Measurements from ENCODE around the gene NSL1. TPM values are rescaled to one million over a fixed set of nuclear protein-coding genes. Genes with fewer than 3 reads are reported as not detected.

NSL1 gene
- total RNA-seq, 2 experiments from 2014 or later = 49.5 to 55.0 TPM

- Mint-ChIP-seq H3K27me3 (ENCODE audit: low read depth) (peaks cover 5% of the 10 kb centered on the region), H3K4me3 (peak overlapping the region; percentile 87), H3K36me3 (ENCODE audit: low read depth) (peaks cover 4% of the 10 kb centered on the region), H3K27ac (peak overlapping the region; percentile 74), H3K4me1 (ENCODE audit: low read depth) (peaks cover 46% of the 10 kb centered on the region), H3K9me3 (ENCODE audit: insufficient read depth) (no peaks in the 10 kb centered on the region)
- no peak for ATAC-seq
- ChIA-PET CTCF (interaction anchor here (0.5 to 4.5 kb wide), 21 partner anchors 9 to 245 kb away, joined by 3 to 47 read pairs (median 3); partner anchors contain the start of genes NSL1 and TATDN3), POLR2A (interaction anchor here (1.0 to 1.5 kb wide), 3 partner anchors 10 to 37 kb away, joined by 3 to 4 read pairs (median 3); no protein-coding TSS in a partner anchor)
- peak; percentile 36 for DNase-seq
Measured at GRCh38 chr1:212700892-212701819, 90.4 kb downstream of the NSL1 start.

GRCh38 chr1:212700223-212700891 lies 91.2 kb downstream of the NSL1 start:
- Mint-ChIP-seq H3K4me1 (ENCODE audit: low read depth) (peaks cover 52% of the 10 kb centered on the region), H3K9me3 (ENCODE audit: insufficient read depth) (no peaks in the 10 kb centered on the region), H3K4me3 (peak overlapping the region; percentile 87), H3K27ac (peak overlapping the region; percentile 74), H3K27me3 (ENCODE audit: low read depth) (peaks cover 5% of the 10 kb centered on the region), H3K36me3 (ENCODE audit: low read depth) (peaks cover 12% of the 10 kb centered on the region)
- peak; percentile 52 for DNase-seq
- ATAC-seq = peak; percentile 43
- ChIA-PET CTCF (interaction anchor here (0.8 to 4.5 kb wide), 10 partner anchors 10 to 245 kb away, joined by 3 to 47 read pairs (median 5); partner anchors contain the start of genes NSL1 and TATDN3), POLR2A (interaction anchor here (1.4 to 1.5 kb wide), 2 partner anchors 11 to 38 kb away, joined by 3 to 4 read pairs; no protein-coding TSS in a partner anchor)

DNA sequence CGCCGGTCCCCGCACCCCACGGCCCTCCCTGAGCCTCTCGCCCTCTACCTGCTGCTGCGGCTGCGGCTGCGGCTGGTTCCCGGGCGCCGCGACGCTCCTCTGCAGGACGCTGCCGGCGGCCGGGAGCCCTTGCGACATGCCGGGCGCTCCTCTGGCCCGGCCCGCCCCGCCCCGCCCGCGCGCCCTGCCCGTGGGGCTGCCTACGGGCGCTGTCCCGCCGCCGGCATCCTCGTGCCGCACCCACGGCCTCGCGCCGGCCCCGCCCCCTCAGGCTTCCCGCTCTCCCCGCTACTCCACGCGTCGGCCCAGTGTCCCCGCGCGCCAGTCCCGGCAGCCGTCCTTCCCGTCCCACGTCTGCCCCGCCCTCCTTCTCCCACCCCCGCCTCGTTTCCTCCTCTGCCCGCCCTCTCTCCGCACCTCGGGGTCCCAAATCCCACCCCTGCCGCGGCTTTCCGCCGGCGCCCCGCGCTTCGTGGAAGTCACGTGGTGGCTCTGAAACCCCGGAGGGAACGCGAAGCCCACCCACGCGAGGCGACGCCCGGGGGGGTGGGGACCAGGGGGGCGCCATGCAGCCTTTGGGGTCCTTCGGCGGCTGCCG lies 91.9 kb downstream of the NSL1 start, which contains the start of gene BATF3:
Gene BATF3 (minus strand): TSS at position 216 of the 598 bp plus-strand sequence. CDS start 78 bp downstream, at position 138.
- CTCF ChIA-PET = interaction anchor here (0.6 to 4.1 kb wide), 12 partner anchors 8 to 82 kb away, joined by 3 to 37 read pairs (median 4); no protein-coding TSS in a partner anchor
- POLR2A ChIA-PET = no interaction called here
- Mint-ChIP-seq H3K4me1 (ENCODE audit: low read depth) (peaks cover 52% of the 10 kb centered on the region), H3K36me3 (ENCODE audit: low read depth) (peaks cover 14% of the 10 kb centered on the region), H3K4me3 (peak within 1 kb of the TSS; percentile 87), H3K9me3 (ENCODE audit: insufficient read depth) (no peaks in the 10 kb centered on the region), H3K27ac (peak within 1 kb of the TSS; percentile 80), H3K27me3 (ENCODE audit: low read depth) (peaks cover 5% of the 10 kb centered on the region)
- DNase-seq (peak; percentile 50), ATAC-seq (peak; percentile 63)

DNA sequence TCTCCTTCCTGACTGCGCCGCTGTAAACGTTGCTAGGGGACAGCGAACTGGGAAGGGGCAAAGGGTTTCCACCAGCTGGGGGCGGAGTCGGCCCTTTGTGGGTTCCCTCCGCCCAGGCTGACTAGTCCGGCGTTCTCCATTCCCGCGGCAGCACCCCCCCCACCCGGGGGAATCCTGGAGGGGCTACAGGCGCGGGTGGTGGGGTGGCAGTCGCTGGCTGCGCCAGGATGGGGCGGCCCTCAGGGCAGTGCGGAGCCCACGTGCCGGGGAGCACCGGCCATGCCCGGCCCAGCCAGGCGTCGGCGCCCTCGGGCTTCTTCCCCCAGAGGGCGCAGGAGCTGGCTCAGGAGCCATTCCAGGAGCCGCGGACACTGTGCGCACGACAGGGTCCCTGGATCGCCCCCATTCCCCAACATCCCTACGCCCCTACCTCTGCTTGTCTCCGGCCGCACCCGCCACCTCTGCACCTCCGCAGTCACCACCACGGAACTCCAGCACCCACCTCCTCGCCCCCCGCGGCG lies 92.4 kb downstream of the NSL1 start:
- ChIA-PET CTCF (interaction anchor here (0.6 to 4.1 kb wide), 17 partner anchors 8 to 243 kb away, joined by 3 to 37 read pairs (median 4); no protein-coding TSS in a partner anchor), POLR2A (interaction anchor here (0.8 to 1.1 kb wide), 2 partner anchors 15 to 308 kb away, joined by 3 to 4 read pairs; no protein-coding TSS in a partner anchor)
- DNase-seq = peak; percentile 64
- peak overlapping the region; percentile 87 for H3K4me3 Mint-ChIP-seq
- H3K36me3 Mint-ChIP-seq (ENCODE audit: low read depth) = peaks cover 20% of the 10 kb centered on the region
- peaks cover 52% of the 10 kb centered on the region for H3K4me1 Mint-ChIP-seq (ENCODE audit: low read depth)
- H3K27ac Mint-ChIP-seq = peak overlapping the region; percentile 80
- no peaks in the 10 kb centered on the region for H3K9me3 Mint-ChIP-seq (ENCODE audit: insufficient read depth)
- peaks cover 5% of the 10 kb centered on the region for H3K27me3 Mint-ChIP-seq (ENCODE audit: low read depth)
- ATAC-seq = peak; percentile 82

DNA sequence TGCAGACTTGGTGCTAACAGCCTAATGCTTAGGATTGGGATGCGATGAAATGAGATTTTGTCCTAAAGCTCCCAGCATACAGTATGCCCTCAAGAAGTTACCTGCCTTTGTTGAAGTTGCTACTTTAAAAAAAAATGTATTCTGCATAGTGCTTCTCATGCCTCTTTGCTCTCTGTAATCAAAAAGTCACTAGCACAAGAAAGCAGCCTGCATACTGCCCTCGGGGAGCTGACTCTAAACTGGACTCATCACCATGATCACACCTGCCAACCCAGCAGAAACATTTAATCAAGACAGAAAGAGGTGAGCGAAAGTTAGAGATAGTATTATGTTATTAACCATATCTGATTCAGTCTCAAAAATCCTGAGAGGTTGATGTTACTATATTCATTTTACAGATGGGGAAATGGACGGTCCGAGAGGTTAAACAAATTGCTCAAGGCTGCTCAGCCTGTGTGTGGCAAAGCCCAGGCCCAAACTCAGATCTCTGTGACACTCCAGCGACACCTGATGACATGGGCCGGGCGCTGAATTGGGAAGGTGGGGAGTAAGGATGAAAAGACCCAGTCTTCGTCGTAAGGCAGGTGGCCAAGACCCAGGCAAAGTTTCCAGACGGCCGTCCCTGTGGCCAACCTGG lies 93.0 kb downstream of the NSL1 start:
- ATAC-seq (no peak), DNase-seq (no peak)
- H3K27me3 Mint-ChIP-seq (ENCODE audit: low read depth) = peaks cover 5% of the 10 kb centered on the region
- no peaks in the 10 kb centered on the region for H3K9me3 Mint-ChIP-seq (ENCODE audit: insufficient read depth)
- peak overlapping the region; percentile 78 for H3K27ac Mint-ChIP-seq
- peak overlapping the region; percentile 87 for H3K4me3 Mint-ChIP-seq
- H3K4me1 Mint-ChIP-seq (ENCODE audit: low read depth) = peaks cover 52% of the 10 kb centered on the region
- peaks cover 22% of the 10 kb centered on the region for H3K36me3 Mint-ChIP-seq (ENCODE audit: low read depth)
- ChIA-PET POLR2A (interaction anchor here (0.8 to 1.1 kb wide), 2 partner anchors 15 to 308 kb away, joined by 3 to 4 read pairs; no protein-coding TSS in a partner anchor), CTCF (interaction anchor here (0.8 to 4.1 kb wide), 21 partner anchors 8 to 243 kb away, joined by 3 to 37 read pairs (median 5); no protein-coding TSS in a partner anchor)

GRCh38 chr1:212696721-212697331 lies 94.8 kb downstream of the NSL1 start:
- CTCF ChIA-PET = interaction anchor here (1.2 to 4.1 kb wide), 10 partner anchors 19 to 220 kb away, joined by 3 to 37 read pairs (median 6); no protein-coding TSS in a partner anchor
- POLR2A ChIA-PET = no interaction called here
- H3K9me3 Mint-ChIP-seq (ENCODE audit: insufficient read depth) = no peaks in the 10 kb centered on the region
- peaks cover 42% of the 10 kb centered on the region for H3K4me1 Mint-ChIP-seq (ENCODE audit: low read depth)
- peak overlapping the region; percentile 7 for H3K4me3 Mint-ChIP-seq
- H3K27me3 Mint-ChIP-seq (ENCODE audit: low read depth) = peaks cover 5% of the 10 kb centered on the region
- H3K27ac Mint-ChIP-seq = peak overlapping the region; percentile 30
- DNase-seq (no peak), ATAC-seq (no peak)
- peaks cover 28% of the 10 kb centered on the region for H3K36me3 Mint-ChIP-seq (ENCODE audit: low read depth)

GRCh38 chr1:212692774-212693644 lies 98.6 kb downstream of the NSL1 start:
- Mint-ChIP-seq H3K36me3 (ENCODE audit: low read depth) (peaks cover 31% of the 10 kb centered on the region), H3K9me3 (ENCODE audit: insufficient read depth) (no peaks in the 10 kb centered on the region), H3K27ac (no peak overlapping the region), H3K4me1 (ENCODE audit: low read depth) (peaks cover 28% of the 10 kb centered on the region), H3K27me3 (ENCODE audit: low read depth) (no peaks in the 10 kb centered on the region), H3K4me3 (no peak overlapping the region)
- no peak for DNase-seq
- POLR2A ChIA-PET = interaction anchor here (1.7 kb wide), 1 partner anchor 9 kb away, joined by 4 read pairs; no protein-coding TSS in a partner anchor
- CTCF ChIA-PET = interaction anchor here (1.4 to 3.7 kb wide), 2 partner anchors 28 to 89 kb away, joined by 5 to 15 read pairs; no protein-coding TSS in a partner anchor
- no peak for ATAC-seq

DNA sequence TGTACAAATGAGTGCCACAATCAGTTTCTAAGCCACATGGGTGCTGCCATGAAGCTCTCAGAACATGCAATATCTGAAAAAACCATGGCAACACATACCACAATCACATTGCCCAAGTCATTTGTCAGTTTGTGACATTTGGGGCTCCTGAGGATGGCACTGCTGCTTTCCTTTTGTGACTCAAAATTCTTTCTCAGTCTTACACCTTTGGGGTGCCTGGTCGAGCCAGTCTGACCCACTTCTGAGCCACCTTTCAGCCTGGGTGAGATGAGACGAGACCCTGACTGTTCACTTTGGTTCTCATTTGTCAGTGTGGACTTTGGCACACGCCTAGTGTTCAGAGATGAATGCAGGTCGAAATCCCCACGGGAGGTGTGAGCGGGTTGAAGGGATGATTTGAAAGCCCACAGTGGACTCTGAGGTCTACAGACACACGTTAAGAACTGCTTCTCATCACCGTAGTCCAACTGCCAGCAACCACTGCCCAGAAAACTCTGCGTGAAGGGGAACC lies 100.0 kb downstream of the NSL1 start:
- Mint-ChIP-seq H3K9me3 (ENCODE audit: insufficient read depth) (no peaks in the 10 kb centered on the region), H3K4me1 (ENCODE audit: low read depth) (peaks cover 26% of the 10 kb centered on the region), H3K27ac (no peak overlapping the region), H3K36me3 (ENCODE audit: low read depth) (peaks cover 39% of the 10 kb centered on the region), H3K27me3 (ENCODE audit: low read depth) (no peaks in the 10 kb centered on the region), H3K4me3 (no peak overlapping the region)
- CTCF ChIA-PET = interaction anchor here (1.2 to 3.7 kb wide), 5 partner anchors 7 to 90 kb away, joined by 3 to 15 read pairs (median 5); partner anchors contain the start of gene BATF3
- POLR2A ChIA-PET = interaction anchor here (1.0 to 1.4 kb wide), 2 partner anchors 10 to 83 kb away, joined by 3 to 4 read pairs; partner anchors contain the start of gene ATF3
- DNase-seq (no peak), ATAC-seq (peak; percentile 38)

- POLR2A ChIA-PET = interaction anchor here (0.7 to 1.4 kb wide), 3 partner anchors 10 to 82 kb away, joined by 3 to 4 read pairs (median 3); partner anchors contain the start of gene ATF3
- no peaks in the 10 kb centered on the region for H3K27me3 Mint-ChIP-seq (ENCODE audit: low read depth)
- CTCF ChIA-PET = interaction anchor here (1.2 to 3.7 kb wide), 8 partner anchors 8 to 94 kb away, joined by 3 to 15 read pairs (median 5); partner anchors contain the start of gene BATF3
- no peak for DNase-seq
- peaks cover 38% of the 10 kb centered on the region for H3K36me3 Mint-ChIP-seq (ENCODE audit: low read depth)
- peak overlapping the region; percentile 16 for H3K27ac Mint-ChIP-seq
- H3K9me3 Mint-ChIP-seq (ENCODE audit: insufficient read depth) = no peaks in the 10 kb centered on the region
- H3K4me1 Mint-ChIP-seq (ENCODE audit: low read depth) = peaks cover 26% of the 10 kb centered on the region
- ATAC-seq = no peak
- H3K4me3 Mint-ChIP-seq = no peak overlapping the region
Measured at GRCh38 chr1:212690816-212691403, 100.7 kb downstream of the NSL1 start.
